ENCODE data around the gene GCDH.

- TF ChIP-seq CTCF (IDR thresholded peaks at IDR 0.05; ENCODE audit: insufficient read depth, low read length) (no peak), POLR2AphosphoS5 (IDR thresholded peaks at IDR 0.05; ENCODE audit: low read depth) (no peak), GABPA (IDR thresholded peaks at IDR 0.05; ENCODE audit: low read depth) (no peak), SPI1 (IDR thresholded peaks at IDR 0.05; ENCODE audit: borderline replicate concordance, low read depth) (no peak), REST (IDR thresholded peaks at IDR 0.05; ENCODE audit: insufficient replicate concordance, low read depth) (no peak)
Measured at GRCh38 chr19:12885749-12886650, 5.0 kb upstream of the GCDH start.
